CD14-positive monocyte (primary cell): ENCODE measurements around the gene SEPTIN10. TPM values are rescaled to one million over a fixed set of nuclear protein-coding genes. Genes with fewer than 3 reads are reported as not detected.

Source experiments
- DNase-seq, 3 donors: peaks; one replicate each; pipeline ENCODE4 v3.0.0-alpha.2; 2011 to 2022
- H2AFZ ChIP-seq: 2 replicates; pipeline ENCODE4 v1.6.0; 2012; ENCODE audit warnings: mild to moderate bottlenecking, low read depth, low read length, inconsistent platforms; ENCODE audit not compliant: insufficient read depth, poor library complexity, severe bottlenecking
- H3K27ac ChIP-seq, 2 donors: 1 replicate in 1 of 2; 2 replicates in 1 of 2; pipeline ENCODE4 v1.5.1; 2012 to 2013; ENCODE audit warnings: low read length in 2 of 2, control low read depth in 1 of 2, inconsistent platforms in 1 of 2, low read depth in 1 of 2, mild to moderate bottlenecking in 1 of 2
- H3K27me3 ChIP-seq, 2 donors: one replicate each; pipeline versions ENCODE4 v1.6.0 to v1.6.1; 2011 to 2013; ENCODE audit warnings: low read length in 2 of 2; ENCODE audit not compliant: control insufficient read depth in 2 of 2, insufficient read depth in 2 of 2
- H3K36me3 ChIP-seq, 2 donors: replicated peaks in 1 of 2; 1 replicate in 1 of 2; 2 replicates in 1 of 2; pipeline versions ENCODE4 v1.5.1 to v1.6.1; 2012 to 2013; ENCODE audit warnings: low read length in 2 of 2, control low read depth in 1 of 2, inconsistent platforms in 1 of 2, mild to moderate bottlenecking in 1 of 2; ENCODE audit not compliant: insufficient read depth in 2 of 2, control insufficient read depth in 1 of 2
- H3K4me1 ChIP-seq, 2 donors: 1 replicate in 1 of 2; 2 replicates in 1 of 2; pipeline versions ENCODE4 v1.5.1 to v1.6.1; 2012 to 2013; ENCODE audit warnings: low read length in 2 of 2, control low read depth in 1 of 2, inconsistent platforms in 1 of 2, mild to moderate bottlenecking in 1 of 2, moderate library complexity in 1 of 2; ENCODE audit not compliant: insufficient read depth in 2 of 2, control insufficient read depth in 1 of 2
- H3K4me2 ChIP-seq: replicated peaks from 2 replicates; pipeline ENCODE3; 2012; ENCODE audit warnings: low read length, moderate library complexity, mild to moderate bottlenecking; ENCODE audit not compliant: poor library complexity, severe bottlenecking; ENCODE audit errors: extremely low read depth
- H3K4me3 ChIP-seq, 3 experiments: fragments of 200-600 bp in 1 of 3; sonication (generic) in 1 of 3; replicated peaks in 1 of 3; 1 replicate in 2 of 3; 2 replicates in 1 of 3; pipeline ENCODE4 v1.5.1; 2011 to 2013; ENCODE audit warnings: low read length in 3 of 3, mild to moderate bottlenecking in 3 of 3, control low read depth in 2 of 3, low read depth in 2 of 3, inconsistent platforms in 1 of 3, moderate library complexity in 1 of 3
- H3K79me2 ChIP-seq: 2 replicates; pipeline ENCODE4 v1.6.0; 2012; ENCODE audit warnings: mild to moderate bottlenecking, control low read depth, inconsistent platforms, low read length, moderate library complexity; ENCODE audit not compliant: insufficient read depth
- H3K9ac ChIP-seq: 2 replicates; pipeline ENCODE4 v1.6.0; 2017; ENCODE audit warnings: low read length, mild to moderate bottlenecking; ENCODE audit not compliant: insufficient read depth, poor library complexity, severe bottlenecking
- H3K9me3 ChIP-seq, 2 donors: replicated peaks in 1 of 2; 1 replicate in 1 of 2; 2 replicates in 1 of 2; pipeline versions ENCODE4 v1.5.1 to v1.6.1; 2012 to 2013; ENCODE audit warnings: low read length in 2 of 2, control low read depth in 1 of 2; ENCODE audit not compliant: control insufficient read depth in 1 of 2, insufficient read depth in 1 of 2
- H4K20me1 ChIP-seq: 2 replicates; pipeline ENCODE4 v1.6.0; 2012; ENCODE audit warnings: mild to moderate bottlenecking, low read length, control low read depth, moderate library complexity; ENCODE audit not compliant: insufficient read depth
- H3K27ac Mint-ChIP-seq, 7 donors: one replicate each; pipeline ENCODE4 v1.8.0; 2020; ENCODE audit warnings: mild to moderate bottlenecking in 7 of 7, mixed read lengths in 7 of 7, moderate library complexity in 6 of 7, inconsistent platforms in 2 of 7
- H3K27me3 Mint-ChIP-seq, 3 donors: one replicate each; pipeline ENCODE4 v1.8.0; 2021 to 2022; ENCODE audit warnings: low read depth in 3 of 3, mild to moderate bottlenecking in 3 of 3, mixed read lengths in 3 of 3, moderate library complexity in 3 of 3, inconsistent platforms in 1 of 3
- H3K36me3 Mint-ChIP-seq, 2 donors: one replicate each; pipeline ENCODE4 v1.8.0; 2020; ENCODE audit warnings: mixed read lengths in 2 of 2, inconsistent platforms in 1 of 2, mild to moderate bottlenecking in 1 of 2
- H3K4me1 Mint-ChIP-seq: one replicate; pipeline ENCODE4 v1.8.0; 2020; ENCODE audit warnings: mild to moderate bottlenecking, mixed read lengths
- H3K4me3 Mint-ChIP-seq, 2 donors: one replicate each; pipeline ENCODE4 v1.8.0; 2020; ENCODE audit warnings: mild to moderate bottlenecking in 2 of 2, mixed read lengths in 2 of 2, moderate library complexity in 1 of 2
- H3K9me3 Mint-ChIP-seq, 7 donors: one replicate each; pipeline ENCODE4 v1.8.0; 2020 to 2022; ENCODE audit warnings: mixed read lengths in 7 of 7, mild to moderate bottlenecking in 6 of 7, moderate library complexity in 6 of 7, inconsistent platforms in 2 of 7
- CTCF ChIP-seq: fragments of 200-600 bp; IDR thresholded peaks from one replicate; pipeline ENCODE4 v1.8.0; 2022; ENCODE audit warnings: antibody characterized with exemption, mild to moderate bottlenecking
- WGBS: methylation state at CpG from one replicate; pipeline ENCODE4 v1.1.5; 2013; ENCODE audit warnings: missing lambda C conversion rate; ENCODE audit not compliant: insufficient coverage; 5-methylcytosine and 5-hydroxymethylcytosine counted together
- intact Hi-C, 2 donors: fragments of 100-400 bp; cut with micrococcal nuclease; formaldehyde crosslinking; loops; one replicate each; pipeline versions ENCODE4 v1.15.0 to v1.15.1; 2023
- polyA plus RNA-seq, 3 donors: library from polyadenylated mRNA; depleted of rRNA in 1 of 3; unstranded in 2 of 3; stranded (reverse) in 1 of 3; fragments of 300-500 nt in 2 of 3; fragments of >200 nt in 1 of 3; fragmentation: Illumina TruSeq in 2 of 3; gene quantifications; 1 replicate in 2 of 3; 2 replicates in 1 of 3; pipeline ENCODE4 v1.2.3, GENCODE V29; 2012 to 2021

Gene SEPTIN10
- polyA plus RNA-seq, 3 donors, result 4.2 to 6.8 (median 4.4) TPM

- intact Hi-C loops, result no loop called here
- Histone ChIP-seq H4K20me1 (peaks cover 7% of the 10 kb centered on the region), H3K27ac (no peak overlapping the region), H3K9me3 (no peaks in the 10 kb centered on the region), H2AFZ (no peak overlapping the region), H3K4me2 (no peak overlapping the region), H3K79me2 (no peaks in the 10 kb centered on the region), H3K27me3 (no peaks in the 10 kb centered on the region), H3K9ac (no peak overlapping the region), H3K4me3 (no peak overlapping the region), H3K36me3 (no peaks in the 10 kb centered on the region), H3K4me1 (no peaks in the 10 kb centered on the region)
- no peaks in the 10 kb centered on the region for H3K9me3 Mint-ChIP-seq
- H3K36me3 Mint-ChIP-seq, result no peaks in the 10 kb centered on the region
- H3K4me3 Mint-ChIP-seq, result no peak overlapping the region
- WGBS, result 95% methylated on average over 9 of the region's 16 CpGs
- H3K27me3 Mint-ChIP-seq, result peaks cover 0 to 17% (median 10%) of the 10 kb centered on the region in 3 donors
- no peak for DNase-seq
- H3K27ac Mint-ChIP-seq, result no peak overlapping the region
- peaks cover 3% of the 10 kb centered on the region for H3K4me1 Mint-ChIP-seq
- no peak for TF ChIP-seq CTCF
Measured at GRCh38 chr2:109594246-109594885, 19.4 kb downstream of the SEPTIN10 start.

GRCh38 chr2:109592905-109593304 is 20.9 kb downstream of the SEPTIN10 start:
- Mint-ChIP-seq H3K9me3 (no peaks in the 10 kb centered on the region), H3K36me3 (no peaks in the 10 kb centered on the region), H3K27ac (no peak overlapping the region), H3K27me3 (peaks cover 0 to 16% (median 7%) of the 10 kb centered on the region in 3 donors), H3K4me1 (peaks cover 3% of the 10 kb centered on the region), H3K4me3 (no peak overlapping the region)
- no peak overlapping the region for H2AFZ ChIP-seq
- no peaks in the 10 kb centered on the region for H3K4me1 ChIP-seq
- no peaks in the 10 kb centered on the region for H3K27me3 ChIP-seq
- no peaks in the 10 kb centered on the region for H3K9me3 ChIP-seq
- no peak for TF ChIP-seq CTCF
- intact Hi-C loops, result no loop called here
- H3K79me2 ChIP-seq, result no peaks in the 10 kb centered on the region
- H3K36me3 ChIP-seq, result no peaks in the 10 kb centered on the region
- H3K27ac ChIP-seq, result no peak overlapping the region
- no peak overlapping the region for H3K4me2 ChIP-seq
- no peak overlapping the region for H3K4me3 ChIP-seq
- no CpG with 5 or more reads among the region's 3 CpGs for WGBS
- DNase-seq, result no peak
- H4K20me1 ChIP-seq, result peaks cover 7% of the 10 kb centered on the region
- H3K9ac ChIP-seq, result no peak overlapping the region
